ENCODE results near the gene MCC.

Gene MCC

DNA sequence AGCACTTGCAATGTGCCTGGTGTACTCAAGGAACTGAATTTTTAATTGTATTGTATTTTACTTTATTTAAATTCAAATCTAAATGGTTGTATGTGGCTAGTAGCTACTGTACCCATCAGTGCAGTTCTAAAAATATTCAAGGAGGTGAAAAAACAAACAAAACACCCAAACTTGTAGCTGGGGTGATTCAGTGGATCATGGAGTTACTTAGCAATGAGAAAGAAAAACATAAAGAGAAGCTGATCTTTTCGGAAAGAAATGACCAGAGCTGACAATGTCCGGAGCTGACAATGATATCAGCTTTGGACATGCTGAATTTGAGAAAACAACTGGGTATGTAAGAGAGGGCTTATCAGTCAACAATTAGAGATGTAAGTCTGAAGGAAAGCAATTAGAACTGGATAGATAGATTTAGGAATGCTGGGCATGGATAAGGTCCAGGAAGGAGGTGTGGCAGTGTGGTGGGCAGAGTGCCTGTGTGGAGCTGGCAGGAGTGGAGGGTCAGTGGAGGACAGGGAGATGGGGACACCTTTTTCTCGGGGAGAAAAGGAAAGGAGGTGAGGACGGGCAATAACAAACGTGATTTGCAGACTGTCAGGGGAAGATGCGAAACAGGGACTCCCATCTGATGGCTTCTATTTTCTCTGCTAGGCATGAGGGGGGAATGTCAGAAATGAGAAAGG is 398.5 kb downstream of the MCC start:
- H3K4me3 ChIP-seq (ENCODE audit: low read depth, low read length) = no peak overlapping the region
- no peak for TF ChIP-seq CTCF (IDR thresholded peaks at IDR 0.05; ENCODE audit: low read depth, low read length, missing control alignments)
- no peak for DNase-seq (ENCODE audit: low read depth)

GRCh38 chr5:113087976-113088514 is 400.2 kb downstream of the MCC start:
- no peak for DNase-seq (ENCODE audit: low read depth)
- H3K4me3 ChIP-seq (ENCODE audit: low read depth, low read length) = no peak overlapping the region
- no peak for TF ChIP-seq CTCF (IDR thresholded peaks at IDR 0.05; ENCODE audit: low read depth, low read length, missing control alignments)

- no peak overlapping the region for H3K4me3 ChIP-seq (ENCODE audit: low read depth, low read length)
- TF ChIP-seq CTCF (IDR thresholded peaks at IDR 0.05; ENCODE audit: low read depth, low read length, missing control alignments) = no peak
- DNase-seq (ENCODE audit: low read depth) = no peak
These were observed 402.3 kb downstream of the MCC start for GRCh38 chr5:113085880-113086409.

- no peak overlapping the region for H3K4me3 ChIP-seq (ENCODE audit: low read depth, low read length)
- TF ChIP-seq CTCF (IDR thresholded peaks at IDR 0.05; ENCODE audit: low read depth, low read length, missing control alignments) = no peak
- DNase-seq (ENCODE audit: low read depth) = no peak
These were observed 403.2 kb downstream of the MCC start for GRCh38 chr5:113085084-113085414.

DNA sequence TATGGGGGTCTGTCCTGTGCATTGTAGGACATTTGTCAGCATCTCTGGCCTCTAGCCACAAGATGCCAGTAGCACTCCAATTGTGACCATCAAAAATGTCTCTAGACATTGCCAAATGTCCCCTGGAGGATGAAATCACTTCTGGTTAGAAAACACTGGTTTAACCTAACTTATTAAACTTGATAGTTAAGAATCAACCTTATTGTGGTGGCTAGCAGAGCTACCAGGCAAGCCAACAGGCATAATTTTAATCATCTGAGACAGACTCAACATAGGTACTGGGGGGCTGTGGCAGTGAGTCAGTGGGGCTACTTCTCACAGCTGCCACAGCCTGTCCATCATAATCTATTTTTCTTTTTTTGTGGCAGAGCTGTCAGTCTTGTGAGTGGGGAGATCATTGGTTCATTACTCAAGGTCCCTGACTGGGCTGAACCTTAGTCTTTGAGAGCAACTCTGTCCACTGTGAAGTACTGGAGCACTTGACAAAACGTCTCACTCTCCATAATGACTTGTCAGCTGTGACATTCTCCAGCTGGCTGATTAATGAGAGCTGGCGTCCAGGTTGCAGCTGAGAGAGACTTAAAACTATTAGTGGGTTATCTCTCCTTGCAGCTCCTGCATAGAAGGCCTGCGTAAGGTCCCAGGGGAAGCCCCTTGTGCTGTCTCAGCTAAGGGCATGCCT is 403.7 kb downstream of the MCC start:
- no peak overlapping the region for H3K4me3 ChIP-seq (ENCODE audit: low read depth, low read length)
- DNase-seq (ENCODE audit: low read depth) = no peak
- no peak for TF ChIP-seq CTCF (IDR thresholded peaks at IDR 0.05; ENCODE audit: low read depth, low read length, missing control alignments)

- DNase-seq (ENCODE audit: low read depth) = no peak
- H3K4me3 ChIP-seq (ENCODE audit: low read depth, low read length) = no peak overlapping the region
- no peak for TF ChIP-seq CTCF (IDR thresholded peaks at IDR 0.05; ENCODE audit: low read depth, low read length, missing control alignments)
These were observed 404.8 kb downstream of the MCC start for GRCh38 chr5:113083481-113083880.
